HG02763 (cell line): ENCODE data around the gene ENTHD1.
"Not testable (repeated sequence)": the region's sequence is repeated elsewhere in the genome, so short reads cannot be mapped to it uniquely, and the experiment has no call there.

ENCODE experiments used
- ATAC-seq: cut with Tn5 transposase; IDR thresholded peaks from one replicate; pipeline ENCODE4 v1.9.1; 2021; ENCODE audit warnings: mild to moderate bottlenecking, moderate library complexity; ENCODE audit not compliant: unreplicated experiment

The ENTHD1 gene

GRCh38 chr22:39735776-39736175, 157.8 kb downstream of the ENTHD1 start:
- no peak for ATAC-seq

GRCh38 chr22:39734866-39735265, 158.7 kb downstream of the ENTHD1 start:
- ATAC-seq: no peak

GRCh38 chr22:39734046-39734445, 159.5 kb downstream of the ENTHD1 start:
- not testable (repeated sequence) for ATAC-seq

GRCh38 chr22:39733191-39733590, 160.4 kb downstream of the ENTHD1 start:
- ATAC-seq: no peak

GRCh38 chr22:39732625-39733024, 160.9 kb downstream of the ENTHD1 start:
- no peak for ATAC-seq

- no peak for ATAC-seq
These were observed 161.5 kb downstream of the ENTHD1 start for GRCh38 chr22:39731881-39732555.

- no peak for ATAC-seq
These were observed 162.1 kb downstream of the ENTHD1 start for GRCh38 chr22:39731481-39731880.

GRCh38 chr22:39729141-39729934, 164.2 kb downstream of the ENTHD1 start:
- ATAC-seq: no peak

GRCh38 chr22:39728236-39728860, 165.2 kb downstream of the ENTHD1 start:
- no peak for ATAC-seq

GRCh38 chr22:39727541-39727940, 166.0 kb downstream of the ENTHD1 start:
- no peak for ATAC-seq

GRCh38 chr22:39725351-39726035, 168.1 kb downstream of the ENTHD1 start:
- no peak for ATAC-seq

GRCh38 chr22:39724857-39725256, 168.7 kb downstream of the ENTHD1 start:
- no peak for ATAC-seq

GRCh38 chr22:39724390-39724789, 169.2 kb downstream of the ENTHD1 start:
- no peak for ATAC-seq

- no peak for ATAC-seq
These were observed 169.6 kb downstream of the ENTHD1 start for GRCh38 chr22:39723899-39724351.

- ATAC-seq: no peak
These were observed 170.1 kb downstream of the ENTHD1 start for GRCh38 chr22:39723463-39723862.

- ATAC-seq: no peak
These were observed 171.1 kb downstream of the ENTHD1 start for GRCh38 chr22:39722501-39722900.

GRCh38 chr22:39722032-39722325, 171.6 kb downstream of the ENTHD1 start:
- ATAC-seq: no peak

- no peak for ATAC-seq
These were observed 172.1 kb downstream of the ENTHD1 start for GRCh38 chr22:39721206-39722031.

GRCh38 chr22:39719559-39720450, 173.8 kb downstream of the ENTHD1 start:
- ATAC-seq: no peak
